Heart right ventricle (tissue), 16 donors: ENCODE results near the gene TACSTD2. TPM values are rescaled to one million over a fixed set of nuclear protein-coding genes. Genes with fewer than 3 reads are reported as not detected.
"Not testable (repeated sequence)": the region's sequence is repeated elsewhere in the genome, so short reads cannot be mapped to it uniquely, and the experiment has no call there.

Source experiments
- ATAC-seq, 8 donors: fragments of 200-7000 bp; cut with Tn5 transposase; one replicate each; pipeline ENCODE4 v1.9.1; 2020; ENCODE audit warnings: mild to moderate bottlenecking in 8 of 8, moderate library complexity in 8 of 8, moderate number of reproducible peaks in 1 of 8
- DNase-seq, 2 donors: peaks; one replicate each; pipeline ENCODE4 v3.0.0-alpha.2; 2020
- H3K27ac ChIP-seq, 10 donors: fragments of 200-600 bp; sonication (generic) in 2 of 10; one replicate each; pipeline versions ENCODE4 v1.5.0 to v1.8.0; 2020 to 2022; ENCODE audit warnings: mild to moderate bottlenecking in 3 of 10
- H3K27me3 ChIP-seq, 7 donors: fragments of 200-600 bp; one replicate each; pipeline ENCODE4 v1.8.0; 2021 to 2022; ENCODE audit warnings: mild to moderate bottlenecking in 2 of 7
- H3K36me3 ChIP-seq, 9 donors: fragments of 200-600 bp; sonication (generic) in 1 of 9; one replicate each; pipeline versions ENCODE4 v1.5.0 to v1.8.0; 2020 to 2022; ENCODE audit warnings: mild to moderate bottlenecking in 2 of 9
- H3K4me1 ChIP-seq, 9 donors: fragments of 200-600 bp; sonication (generic) in 1 of 9; one replicate each; pipeline versions ENCODE4 v1.5.0 to v1.8.0; 2020 to 2022; ENCODE audit warnings: mild to moderate bottlenecking in 4 of 9
- H3K4me3 ChIP-seq, 10 donors: fragments of 200-600 bp; sonication (generic) in 2 of 10; one replicate each; pipeline versions ENCODE4 v1.5.0 to v1.8.0; 2020 to 2022; ENCODE audit warnings: mild to moderate bottlenecking in 7 of 10, moderate library complexity in 2 of 10
- H3K9me3 ChIP-seq, 11 donors: fragments of 200-600 bp in 10 of 11; sonication (generic) in 2 of 11; one replicate each; pipeline versions ENCODE4 v1.5.0 to v1.8.0; 2013 to 2022; ENCODE audit warnings: mild to moderate bottlenecking in 2 of 11, control low read depth in 1 of 11, moderate library complexity in 1 of 11
- CTCF ChIP-seq, 9 donors: fragments of 200-600 bp; sonication (generic) in 2 of 9; IDR thresholded peaks; one replicate each; pipeline versions ENCODE4 v1.5.0 to v1.8.0; 2021 to 2022; ENCODE audit warnings: antibody characterized with exemption in 9 of 9, mild to moderate bottlenecking in 5 of 9, moderate library complexity in 1 of 9
- WGBS, 2 donors: extraction: QIAGEN DNeasy Blood & Tissue Kit; methylation state at CpG; one replicate each; pipeline ENCODE4 v1.1.7; 2013; ENCODE audit warnings: inconsistent platforms in 1 of 2; 5-methylcytosine and 5-hydroxymethylcytosine counted together
- intact Hi-C, 10 donors: fragments of 100-400 bp; cut with DNase I; formaldehyde crosslinking; loops; one replicate each; pipeline versions ENCODE4 v1.11.1 to v1.14.2; 2022
- long read RNA-seq, 3 donors: library from polyadenylated mRNA; unstranded; transcript quantifications; one replicate each; pipeline ENCODE4 v2.0.0, GENCODE V29; 2020 to 2021
- polyA plus RNA-seq, 2 donors: library from polyadenylated mRNA; stranded (reverse); fragments of 200-250 nt; gene quantifications; one replicate each; pipeline ENCODE4 v1.2.3, GENCODE V29; 2013
- total RNA-seq, 10 donors: library from RNA; stranded (reverse); fragmentation: NEBNext Ultra II Directional in 3 of 10; extraction: Animal tissue kit (Norgen Biotek cat#: 25700) in 3 of 10; gene quantifications; one replicate each; pipeline versions ENCODE4 v1.2.1 to v1.2.4, GENCODE V29; 2021 to 2023
- donor health status: Arrhythmogenic right ventricular cardiomyopathy.
- donor health status: ischemic (EF 13 %, LVEDD 7.1; RV severe dilation, severe dysfunction).
- donor health status: healthy with polysubstance abuse.
- donor health status: DM: no; HTN: yes; CAD: no.
- donor health status: DM: no; HTN: no; CAD: no.
- donor health status: ischemic (EF 25% LVEDD 6.9; RV normal size, moderate dysfunction).
- donor health status: ischemic (EF 25% LVEDD 5.7; RV mildly dilated, moderate dysfunction).
- donor health status: healthy.
- donor health status: DM: yes; HTN: yes; CAD: no.
- donor health status: Ischemic cardiomyopathy.
- donor health status: ischemic (EF 35%, LVEDD 5.7; RV mildly dilated, moderate dysfunction).
- donor health status: nonischemic (EF 11% LVEDD 7.7; RV severe dilation, severe dysfunction).
- donor health status: DM: yes; HTN: yes; CAD: no.
- donor health status: PGD.
- donor health status: ischemic (EF 29% LVEDD 5.4; RV normal size, mild dysfunction).
- donor health status: nonischemic (EF 23%, LVEDD 6.1; RV moderate dilation, normal function).

Gene TACSTD2
- total RNA-seq, result under 1 TPM in 7 of 10 donors, not detected in 3; 0.14 to 0.35 (median 0.19) TPM
- polyA plus RNA-seq, result under 1 TPM; 0.22 to 0.28 TPM
- long read RNA-seq, donor 1, partial matches to known transcripts, result 0 of 1 reads
- long read RNA-seq, donor 1, other reads (novel, unspliced or antisense), result 0 of 1 reads
- long read RNA-seq, donor 2, result 0 reads
- long read RNA-seq, donor 3, result 0 reads

- Histone ChIP-seq H3K27me3 (peaks cover 0 to 76% (median 59%) of the 10 kb centered on the region in 7 donors), H3K36me3 (no peaks in the 10 kb centered on the region), H3K9me3 (no peaks in the 10 kb centered on the region), H3K4me3 (peak within 1 kb of the TSS; percentile 6 to 49 (median 36)), H3K4me1 (peaks cover 0 to 27% (median 15%) of the 10 kb centered on the region in 9 donors), H3K27ac (no peak within 1 kb of the TSS)
- no peak for TF ChIP-seq CTCF (IDR thresholded peaks at IDR 0.05)
- 5% methylated on average over 96 to 107 of the region's 107 CpGs for WGBS, 2 donors
- intact Hi-C loops, result no loop called here
- peak in 1 of 2 donors; percentile 19 for DNase-seq
- ATAC-seq, result peak in 6 of 8 donors; percentile 16 to 52 (median 32)
Measured at GRCh38 chr1:58576727-58577653, at the start of gene TACSTD2. Gene TACSTD2 (minus strand): TSS chr1:58577252. CDS start chr1:58577156, 96 bp downstream.

- no peak overlapping the region for H3K27ac ChIP-seq
- H3K4me3 ChIP-seq, result no peak overlapping the region
- TF ChIP-seq CTCF (IDR thresholded peaks at IDR 0.05), result no peak
- intact Hi-C loops, result no loop called here
- DNase-seq (no peak), ATAC-seq (no peak)
- peaks cover 0 to 5% (median 0%) of the 10 kb centered on the region in 9 donors for H3K4me1 ChIP-seq
- peaks cover 0 to under 1% (median 0%) of the 10 kb centered on the region in 11 donors for H3K9me3 ChIP-seq
- H3K27me3 ChIP-seq, result no peaks in the 10 kb centered on the region
- no peaks in the 10 kb centered on the region for H3K36me3 ChIP-seq
Measured at GRCh38 chr1:58626293-58626692, 49.2 kb upstream of the TACSTD2 start.

GRCh38 chr1:58623259-58623658 is 46.2 kb upstream of the TACSTD2 start:
- H3K4me1 ChIP-seq, result peaks cover 0 to 27% (median 11%) of the 10 kb centered on the region in 9 donors
- H3K27ac ChIP-seq, H3K9me3 ChIP-seq, ATAC-seq, H3K4me3 ChIP-seq, DNase-seq, H3K36me3 ChIP-seq, intact Hi-C loops, H3K27me3 ChIP-seq: not testable (repeated sequence)
- 97 to 98% methylated on average over 25 to 27 of the region's 27 CpGs for WGBS, 2 donors

- DNase-seq, result no peak
- Histone ChIP-seq H3K9me3 (no peaks in the 10 kb centered on the region), H3K4me1 (peaks cover 0 to 34% (median 14%) of the 10 kb centered on the region in 9 donors), H3K36me3 (no peaks in the 10 kb centered on the region), H3K4me3 (no peak overlapping the region), H3K27ac (no peak overlapping the region), H3K27me3 (no peaks in the 10 kb centered on the region)
- no peak for TF ChIP-seq CTCF (IDR thresholded peaks at IDR 0.05)
- intact Hi-C loops, result no loop called here
- ATAC-seq, result no peak
- WGBS, 2 donors, result 91 to 94% methylated on average over 6 of the region's 6 CpGs
Measured at GRCh38 chr1:58622571-58622970, 45.5 kb upstream of the TACSTD2 start.
